Activated T-cell treated with anti-CD3 and anti-CD28 coated beads for 48 hours (primary cell): ENCODE results near the gene KLHL14.
A peak's percentile ranks its signal among the peaks of the same experiment; 100 is the strongest.
"Not testable (repeated sequence)": the region's sequence is repeated elsewhere in the genome, so short reads cannot be mapped to it uniquely, and the experiment has no call there.

Experiments
- DNase-seq: peaks from one replicate; pipeline ENCODE4 v3.0.0-alpha.2; 2020; ENCODE audit warnings: low read depth

The KLHL14 gene

DNA sequence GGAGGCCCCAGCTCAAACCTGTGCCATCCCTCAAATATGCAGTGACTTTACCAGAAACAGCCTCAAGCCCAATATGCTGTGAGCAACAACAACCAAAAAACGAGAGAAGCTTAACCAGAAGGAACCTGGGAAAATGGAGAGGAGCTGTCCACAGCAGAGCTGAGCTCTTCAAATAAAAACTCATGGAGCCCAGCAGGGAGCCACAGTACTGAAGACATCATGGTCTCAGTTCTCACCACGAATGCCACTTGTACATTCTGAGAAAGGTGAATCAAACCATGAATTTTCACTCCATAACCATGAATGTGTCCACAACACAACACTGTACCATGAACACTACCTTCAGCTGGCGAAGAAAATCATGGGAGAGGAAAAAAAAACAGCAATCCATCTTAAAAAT is 50.5 kb downstream of the KLHL14 start:
- DNase-seq, result no peak

DNA sequence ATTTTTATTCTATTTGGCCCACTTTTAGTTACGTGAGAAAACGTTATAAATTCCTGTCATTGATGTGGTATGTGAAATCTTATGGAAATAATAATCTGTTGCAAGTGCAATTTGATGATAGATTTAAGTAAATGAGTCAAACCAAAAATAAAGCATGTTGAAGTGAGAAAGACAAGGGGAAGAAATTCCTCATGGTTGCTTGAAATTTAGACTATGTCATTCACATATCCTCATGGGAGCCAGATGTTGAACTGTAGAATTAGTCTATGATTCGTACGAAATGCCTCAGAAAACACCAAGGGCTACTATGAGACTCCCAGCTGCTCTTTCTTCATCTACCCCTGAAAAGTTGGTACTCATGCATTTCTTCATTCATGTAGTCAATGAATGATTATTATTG is 55.7 kb downstream of the KLHL14 start:
- no peak for DNase-seq

DNA sequence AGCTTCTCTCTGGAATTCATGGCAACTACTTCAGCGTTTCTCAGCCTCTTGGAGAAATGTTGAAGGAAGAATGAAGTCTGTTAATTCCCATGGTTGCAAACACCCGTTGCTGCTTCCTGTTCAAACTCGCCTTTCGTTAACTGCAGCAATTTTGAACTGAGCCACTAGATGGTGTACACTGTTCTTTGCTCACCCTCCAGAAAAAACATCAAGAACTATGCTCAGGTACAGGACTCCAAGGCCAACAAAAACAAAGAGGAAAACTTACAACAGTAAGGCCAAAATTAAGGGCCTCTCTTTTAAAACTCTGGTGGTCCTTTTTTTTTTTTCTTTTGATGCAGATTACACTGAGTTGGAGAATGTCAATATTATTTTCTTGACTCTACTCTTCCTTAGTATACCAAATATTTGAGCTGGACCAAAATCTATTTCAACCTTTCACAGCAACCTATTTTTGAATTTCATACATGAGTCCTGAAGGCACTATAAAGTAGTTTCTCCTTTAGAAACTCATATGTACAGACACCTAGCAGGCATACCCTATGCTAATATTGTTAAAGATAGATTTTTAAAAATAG is 58.2 kb downstream of the KLHL14 start:
- DNase-seq, result peak; percentile 4

DNA sequence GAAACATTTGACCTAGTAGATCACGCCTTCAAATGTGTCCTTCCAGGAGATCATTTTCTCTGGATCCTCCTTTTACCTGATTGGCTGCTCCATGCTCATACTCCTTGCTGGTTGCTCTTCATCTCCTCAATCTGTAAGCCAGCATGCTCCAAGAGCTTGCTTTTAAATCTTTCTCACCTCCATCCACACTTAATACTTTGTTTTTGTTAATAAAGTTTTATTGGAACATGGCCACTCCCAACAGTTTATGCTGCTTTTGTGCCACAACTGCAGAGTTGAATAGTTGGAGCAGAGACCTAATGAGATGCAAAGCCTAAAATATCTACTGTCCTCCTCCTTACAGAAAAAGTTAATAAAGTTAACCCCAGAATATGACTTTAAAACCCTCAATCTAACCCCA is 60.0 kb downstream of the KLHL14 start:
- no peak for DNase-seq

DNA sequence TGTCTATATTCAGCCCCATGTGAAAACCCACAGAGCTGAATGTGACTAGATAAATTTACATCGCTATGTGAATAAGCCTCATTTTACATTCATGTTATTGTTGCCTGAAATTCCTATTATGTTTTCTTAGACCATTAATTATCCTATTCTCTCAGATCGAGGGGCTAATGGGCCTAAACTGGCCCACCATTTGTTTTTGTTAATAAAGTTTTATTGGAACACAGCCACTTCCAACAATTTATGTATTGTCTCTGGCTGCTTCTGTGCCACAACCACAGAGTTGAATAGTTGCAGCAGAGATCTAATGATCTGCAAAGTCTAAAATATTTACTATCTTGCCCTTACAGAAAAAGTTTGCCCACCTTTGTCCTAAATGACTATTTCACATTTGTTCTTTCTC is 61.0 kb downstream of the KLHL14 start:
- no peak for DNase-seq

DNA sequence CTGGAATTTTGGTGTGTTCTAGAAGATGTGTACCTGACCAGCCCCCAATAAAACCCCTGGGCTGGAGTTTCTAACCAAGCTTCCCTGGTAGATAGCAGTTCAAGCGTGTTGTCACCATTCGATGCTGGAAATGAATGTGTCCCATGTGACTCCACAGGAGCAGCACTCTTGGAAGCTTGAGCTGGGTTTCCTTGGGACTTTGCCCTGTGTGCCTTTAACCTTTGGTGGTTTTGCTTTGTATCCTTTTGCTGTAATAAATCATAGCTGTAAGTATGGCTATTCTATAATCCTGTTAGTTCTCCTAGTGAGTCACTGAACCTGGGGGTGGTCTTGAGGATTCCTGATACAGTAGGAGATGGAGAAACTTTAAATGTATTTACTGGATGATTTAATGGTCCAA is 65.2 kb downstream of the KLHL14 start:
- no peak for DNase-seq

DNA sequence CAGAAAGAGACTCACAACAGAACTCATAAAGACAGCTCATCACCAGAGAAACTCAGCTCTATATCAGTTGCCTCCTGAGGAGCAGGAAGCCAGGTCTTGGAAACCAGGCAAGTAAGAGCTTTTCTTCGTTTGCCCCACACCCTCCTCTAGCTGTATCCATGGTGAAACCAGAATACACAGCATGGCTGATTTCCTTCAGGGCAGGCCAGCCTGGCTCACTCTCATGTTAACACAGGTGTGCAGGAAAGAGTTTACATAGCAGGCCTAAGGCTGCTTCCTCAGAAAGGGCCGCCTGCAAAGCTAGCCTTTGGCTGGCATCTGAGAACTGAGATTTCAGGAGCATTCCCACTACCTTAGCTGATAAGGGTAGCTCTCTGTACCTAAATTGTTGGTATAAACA is 65.7 kb downstream of the KLHL14 start:
- no peak for DNase-seq

DNA sequence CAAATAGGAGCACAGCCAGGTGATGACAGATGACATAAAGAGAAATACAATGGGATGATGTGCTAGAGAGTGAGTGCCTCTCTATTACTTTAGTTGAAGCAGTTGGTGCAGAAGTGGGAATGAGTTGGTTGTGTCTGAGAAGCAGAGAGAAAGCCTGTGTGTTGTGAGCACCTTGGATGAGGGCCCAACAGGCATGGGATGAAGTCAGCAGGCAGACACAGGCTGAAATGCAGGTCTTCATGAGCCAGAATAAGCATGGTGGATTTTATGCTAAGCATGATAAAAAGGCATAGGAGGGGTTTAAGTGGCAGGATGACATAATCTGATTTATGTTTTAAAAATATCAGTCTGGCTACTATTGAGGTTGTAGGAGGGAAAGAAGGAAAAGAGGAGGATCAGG is 71.5 kb downstream of the KLHL14 start:
- DNase-seq, result no peak

DNA sequence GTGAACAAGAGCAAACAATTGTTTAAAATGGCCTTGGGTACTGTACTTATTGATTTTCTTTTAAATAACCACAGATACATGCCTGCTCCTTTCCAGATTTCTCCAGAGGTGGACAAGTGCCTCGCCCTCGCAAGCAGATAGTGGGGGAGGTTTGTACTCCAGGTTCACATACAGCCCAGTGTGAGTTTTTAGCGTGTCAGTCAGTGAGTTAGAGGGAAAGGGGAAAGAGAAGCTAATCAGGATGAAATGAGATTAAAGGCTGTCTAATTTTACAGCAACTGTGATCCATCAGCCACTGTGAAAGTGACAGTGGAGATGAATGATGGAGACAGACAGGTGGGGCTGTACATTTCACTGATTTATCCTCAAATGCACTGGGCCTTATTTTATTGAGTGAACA is 74.7 kb downstream of the KLHL14 start:
- DNase-seq, result no peak

DNA sequence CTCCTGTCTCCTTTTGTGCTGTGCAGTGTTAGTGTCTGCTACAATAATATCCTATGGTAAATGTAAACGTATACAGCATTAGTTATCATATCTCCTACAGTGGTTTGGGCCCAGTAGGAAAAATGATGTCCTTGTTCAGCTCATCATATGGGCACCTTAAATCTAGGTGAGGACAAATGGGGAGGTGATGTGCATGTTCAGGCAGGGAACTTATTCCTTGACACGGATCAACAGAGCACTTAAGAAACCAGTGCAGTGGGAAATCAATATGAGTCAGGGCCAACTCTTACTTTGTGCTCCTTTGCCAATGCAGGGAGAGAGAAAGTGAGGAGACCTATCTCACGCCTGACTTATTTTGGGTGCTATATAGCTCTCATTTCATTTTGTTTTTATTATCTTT is 76.4 kb downstream of the KLHL14 start:
- no peak for DNase-seq

DNA sequence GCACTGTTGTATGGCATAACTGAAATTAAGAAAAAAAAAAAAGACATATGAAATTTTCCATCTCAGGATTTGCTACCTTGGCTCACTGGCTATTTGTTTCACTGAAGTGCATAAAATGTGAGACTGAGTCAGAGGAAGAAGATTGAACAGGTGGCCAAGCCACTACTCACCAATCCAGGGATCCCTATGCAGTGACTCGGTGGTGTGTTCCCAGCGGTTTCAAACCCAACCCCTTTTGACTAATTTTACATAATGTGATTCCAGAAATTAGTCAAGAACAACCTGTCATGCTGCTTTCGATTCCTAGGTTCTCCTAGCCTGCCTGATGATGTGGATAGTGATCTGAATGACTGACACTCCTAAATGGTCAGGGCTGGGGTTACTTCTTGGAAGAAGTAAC is 77.3 kb downstream of the KLHL14 start:
- no peak for DNase-seq

DNA sequence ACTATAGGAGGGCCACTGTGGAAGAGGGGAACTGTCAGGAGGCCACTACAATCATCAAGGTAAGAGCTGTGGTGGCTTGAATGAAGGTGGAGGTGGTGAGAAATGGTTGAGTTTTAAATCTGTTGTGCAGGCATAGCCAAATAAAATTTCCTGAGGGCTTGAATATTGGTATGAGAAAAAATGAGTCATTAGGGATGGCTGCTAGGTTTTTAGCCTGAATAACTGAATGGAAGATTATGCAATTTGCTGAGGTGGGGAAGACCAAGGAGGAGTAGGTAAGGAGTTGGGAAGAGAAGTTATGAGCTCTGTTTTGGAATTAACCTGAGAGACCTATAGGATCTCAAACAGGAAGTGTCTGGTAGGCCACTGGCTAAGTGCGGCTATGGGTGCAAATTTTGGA is 84.0 kb downstream of the KLHL14 start:
- no peak for DNase-seq

DNA sequence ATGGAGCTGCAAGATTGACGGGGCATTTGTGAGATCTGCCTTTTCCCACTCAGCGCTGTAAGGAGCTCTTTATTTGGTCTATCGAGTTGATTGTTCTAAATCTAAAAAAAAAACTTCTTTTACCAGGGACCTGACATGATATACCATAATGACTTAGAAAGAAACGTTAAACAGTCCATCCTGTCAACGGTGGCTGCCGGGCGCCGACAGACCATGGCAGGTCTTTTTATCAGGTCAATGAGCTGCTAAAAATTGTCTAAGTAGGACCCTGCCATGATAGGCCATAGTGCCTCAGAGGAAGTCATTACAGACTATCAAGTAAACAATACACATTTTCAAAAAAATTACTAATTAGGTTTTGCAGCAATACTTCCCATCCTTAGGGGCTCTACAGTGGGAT is 87.9 kb downstream of the KLHL14 start:
- no peak for DNase-seq

DNA sequence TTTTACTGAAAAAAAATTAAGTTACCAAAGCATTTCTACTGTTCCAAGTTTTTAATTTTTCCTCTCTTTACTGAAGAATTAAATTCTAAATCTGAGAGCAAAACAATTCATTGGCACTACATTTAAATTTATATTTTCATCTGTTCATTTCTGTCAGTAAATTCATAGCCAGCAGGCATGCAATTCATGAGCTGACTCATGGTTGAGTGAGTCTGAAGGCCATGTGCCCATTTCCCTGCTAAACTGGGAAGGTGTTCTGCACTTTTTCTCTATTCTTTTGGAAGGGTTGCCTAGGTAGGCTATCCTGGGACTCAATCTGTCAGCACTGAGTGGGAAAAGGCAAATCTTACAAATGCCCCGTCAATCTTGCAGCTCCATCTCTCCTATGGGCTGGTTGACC is 88.7 kb downstream of the KLHL14 start:
- DNase-seq, result no peak

DNA sequence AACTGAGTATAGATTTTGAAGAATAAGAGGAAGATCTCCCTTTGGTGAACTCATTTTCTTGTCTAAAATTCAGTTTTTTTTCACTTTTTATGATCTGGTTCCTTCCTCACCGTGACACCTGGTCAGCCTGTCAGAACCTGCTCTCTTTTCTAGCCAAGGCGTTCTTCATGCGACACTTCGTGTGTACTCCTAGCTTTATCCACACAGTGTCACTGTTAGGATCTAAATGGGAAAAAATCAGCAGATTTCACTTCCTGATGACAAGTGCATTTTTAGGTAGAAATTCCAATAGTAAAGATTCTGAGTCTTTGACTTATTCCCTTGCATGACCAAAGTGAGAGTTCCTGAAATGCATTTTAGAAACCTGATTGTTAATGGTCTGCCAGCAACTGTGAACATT is 89.8 kb downstream of the KLHL14 start:
- DNase-seq, result no peak

DNA sequence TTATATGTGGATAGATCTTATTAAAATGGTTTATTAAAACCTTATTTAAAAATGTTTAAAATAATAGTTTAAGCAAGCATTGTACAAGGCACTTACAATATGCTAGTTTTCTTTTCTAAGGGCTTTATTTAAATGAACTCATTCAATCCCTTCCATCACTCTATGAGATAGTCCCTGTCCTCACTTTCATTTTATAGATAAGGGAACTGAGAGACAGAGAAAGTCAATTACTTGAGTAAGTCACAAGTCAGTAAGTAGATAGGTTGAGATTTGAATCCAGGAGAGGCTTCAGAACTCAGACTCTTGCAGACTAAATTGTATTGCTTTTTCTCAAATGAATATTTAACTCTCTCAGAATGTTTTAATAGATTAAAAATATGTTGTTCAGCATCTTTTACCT is 95.2 kb downstream of the KLHL14 start:
- no peak for DNase-seq

DNA sequence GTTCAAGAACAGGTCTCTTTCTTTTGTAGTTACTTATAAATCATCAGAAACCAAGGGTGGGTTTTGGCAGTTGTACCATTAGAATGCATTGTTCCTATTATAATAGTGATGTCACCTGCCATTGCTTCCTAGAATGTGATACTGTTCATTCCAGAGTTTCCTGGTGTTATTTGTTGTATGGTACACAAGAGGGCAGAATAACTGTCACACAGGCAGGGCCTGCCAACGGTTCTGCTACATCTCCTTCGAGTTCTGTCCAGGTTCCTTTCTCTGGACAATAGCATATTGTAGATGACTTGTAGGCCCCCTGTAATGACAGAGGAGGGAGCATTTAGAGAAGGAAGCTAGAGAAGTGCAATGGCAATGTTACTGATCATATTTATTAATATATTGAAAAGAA is 98.3 kb downstream of the KLHL14 start:
- DNase-seq, result no peak

DNA sequence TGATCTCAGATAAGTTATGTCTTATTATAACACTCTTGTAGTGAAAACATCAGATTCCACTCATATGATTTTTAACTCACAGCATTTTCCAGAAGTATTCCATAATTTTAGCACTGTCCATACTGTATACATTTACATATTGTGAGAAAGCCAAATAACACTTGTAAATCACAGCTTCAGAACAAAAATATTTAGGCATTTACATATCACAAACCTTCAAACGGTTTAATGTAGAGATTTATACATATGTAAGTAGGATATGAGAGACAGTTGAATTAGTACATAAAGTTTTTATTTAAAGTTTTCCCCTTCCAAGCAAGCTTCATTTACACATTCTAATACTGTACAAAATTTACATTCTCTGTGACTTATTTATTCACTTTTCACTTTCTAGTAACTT is 100.4 kb downstream of the KLHL14 start:
- DNase-seq, result no peak

DNA sequence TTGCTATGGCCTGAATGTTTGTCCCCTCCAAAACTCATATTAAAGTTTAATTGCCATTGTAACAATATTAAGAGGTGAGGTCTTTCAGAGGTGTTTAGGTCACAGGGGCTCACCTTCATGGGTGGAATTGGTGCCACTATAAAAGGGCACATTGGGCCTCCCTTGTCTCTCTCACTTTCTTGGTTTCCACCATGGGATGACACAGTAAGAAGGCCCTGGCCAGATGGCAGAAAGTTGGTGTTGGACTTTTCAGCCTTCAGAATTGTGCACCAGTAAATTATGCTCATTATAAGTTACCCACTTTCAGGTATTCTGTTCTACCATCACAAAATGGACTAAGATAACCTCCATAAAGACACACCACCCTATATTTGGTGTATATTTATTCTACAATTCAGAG is 102.1 kb downstream of the KLHL14 start:
- no peak for DNase-seq

DNA sequence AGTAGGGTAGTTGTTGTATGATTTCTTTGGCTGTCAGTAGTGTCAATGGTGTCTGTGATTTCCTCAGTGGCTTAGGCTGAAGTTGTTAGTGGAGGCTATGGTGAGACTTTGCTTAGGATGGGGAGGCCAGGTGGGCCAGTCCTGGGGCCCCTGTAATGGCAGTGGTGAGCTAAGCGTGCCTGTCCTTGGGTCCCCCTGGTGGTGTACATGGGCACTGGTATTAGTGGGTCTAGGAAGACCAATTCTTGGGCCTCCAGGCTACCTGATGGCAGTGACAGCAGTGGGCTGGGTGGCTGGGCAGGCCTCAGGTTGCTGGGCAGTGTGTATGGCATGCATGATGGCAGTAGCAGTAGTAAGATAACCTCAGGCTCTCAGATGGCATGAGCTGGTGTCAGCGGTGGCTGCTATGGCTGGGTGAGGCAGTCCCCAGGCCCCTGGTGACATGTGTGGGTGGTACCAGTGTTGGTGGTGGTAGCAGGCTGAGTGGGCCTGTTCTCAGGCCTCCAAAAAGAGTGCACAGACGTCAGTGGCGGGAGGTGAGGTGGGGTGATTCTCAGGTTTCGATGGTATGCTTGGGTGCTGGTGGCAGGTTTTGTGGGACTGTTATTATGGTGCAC is 103.2 kb downstream of the KLHL14 start:
- no peak for DNase-seq

DNA sequence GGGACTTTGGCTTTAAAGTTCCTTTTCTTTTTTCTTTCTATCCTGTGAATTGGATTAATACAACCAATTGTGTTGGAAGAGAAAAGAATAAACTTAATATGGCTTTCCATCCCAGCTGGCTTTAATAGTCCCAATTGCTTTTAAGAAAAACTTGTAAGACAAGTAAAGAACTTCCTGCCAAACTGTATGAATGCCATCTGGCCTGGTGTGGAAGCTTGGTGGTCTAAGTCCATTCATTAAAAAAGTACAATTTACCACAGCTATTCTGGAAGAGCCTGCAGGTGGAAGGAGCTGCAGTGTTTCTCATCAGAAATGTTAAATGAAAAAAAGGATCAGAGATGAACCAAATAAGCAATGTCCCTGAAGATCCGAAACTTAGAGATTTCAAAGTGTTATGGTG is 103.9 kb downstream of the KLHL14 start:
- no peak for DNase-seq

DNA sequence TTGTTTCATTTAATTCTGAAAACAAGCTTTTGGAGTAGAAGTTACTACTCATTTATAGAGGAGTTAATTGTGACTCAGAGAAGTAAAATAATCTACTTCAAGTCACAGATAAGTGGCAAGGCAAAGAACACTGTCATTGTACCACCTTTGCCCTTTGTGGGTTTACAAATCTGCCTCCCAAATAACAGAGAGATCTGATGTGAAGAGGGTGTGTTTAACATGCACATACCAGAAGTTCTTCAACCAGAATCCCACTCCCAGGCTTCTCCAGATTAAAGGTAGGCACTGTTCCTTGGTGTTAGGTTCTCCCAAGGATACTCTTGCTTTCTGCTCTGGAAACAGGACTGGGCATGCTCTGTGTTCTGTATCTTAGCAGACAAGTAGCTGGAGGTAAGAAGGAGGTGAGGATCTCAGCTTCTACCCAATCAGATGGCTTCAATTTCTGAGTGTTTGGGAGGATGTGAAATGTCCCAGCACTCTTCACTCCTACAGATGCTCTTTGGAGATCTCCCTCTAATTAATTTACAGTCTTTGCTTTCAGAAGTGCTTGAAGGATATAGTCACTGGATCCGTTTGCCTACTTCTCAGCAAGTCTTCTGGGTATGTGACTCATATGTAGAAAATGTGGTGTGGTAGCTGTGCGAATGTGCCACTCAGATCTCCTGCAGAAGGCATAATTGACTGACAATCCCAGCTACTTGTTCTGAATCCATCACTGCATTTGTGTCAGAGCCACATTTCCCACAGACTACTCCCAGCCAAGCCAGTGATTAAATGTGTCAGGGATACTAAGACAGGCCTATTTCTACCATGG is 111.1 kb downstream of the KLHL14 start:
- no peak for DNase-seq

DNA sequence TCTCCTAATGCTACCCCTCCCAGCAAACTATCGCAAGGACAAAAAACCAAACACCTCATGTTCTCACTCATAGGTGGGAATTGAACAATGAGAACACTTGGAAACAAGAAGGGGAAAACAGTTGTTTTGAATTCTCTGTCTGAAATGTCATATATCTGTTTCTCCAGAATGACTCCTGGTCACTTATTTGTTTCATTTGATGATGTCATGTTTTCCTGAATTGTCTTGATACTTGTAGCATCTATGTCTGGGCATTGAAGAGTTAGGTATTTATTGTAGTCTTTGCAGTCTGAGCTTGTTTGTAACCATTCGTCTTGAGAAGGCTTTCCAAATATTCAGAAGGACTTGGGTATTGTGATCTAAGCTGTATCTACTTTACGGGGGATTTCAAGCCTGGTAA is 118.3 kb downstream of the KLHL14 start:
- DNase-seq, result not testable (repeated sequence)

DNA sequence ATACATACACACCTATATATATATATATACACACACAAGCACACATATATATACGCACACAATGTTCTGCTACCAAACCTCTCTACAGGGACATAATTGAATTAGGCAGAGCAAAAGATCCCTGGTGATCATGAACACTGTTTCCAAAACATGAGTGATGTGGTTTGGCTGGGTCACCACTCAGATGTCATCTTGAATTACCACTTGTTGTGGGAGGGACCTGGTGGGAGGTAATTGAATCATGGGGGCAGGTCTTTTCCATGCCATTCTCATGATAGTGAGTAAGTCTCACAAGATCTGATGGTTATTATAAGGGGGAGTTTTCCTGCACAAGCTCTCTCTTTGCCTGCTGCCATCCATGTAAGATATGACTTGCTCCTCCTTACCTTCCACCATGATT is 135.2 kb downstream of the KLHL14 start:
- not testable (repeated sequence) for DNase-seq
